ENCODE results near the gene CNPY2.
"Not testable (repeated sequence)": the region's sequence is repeated elsewhere in the genome, so short reads cannot be mapped to it uniquely, and the experiment has no call there.

Gene CNPY2

DNA sequence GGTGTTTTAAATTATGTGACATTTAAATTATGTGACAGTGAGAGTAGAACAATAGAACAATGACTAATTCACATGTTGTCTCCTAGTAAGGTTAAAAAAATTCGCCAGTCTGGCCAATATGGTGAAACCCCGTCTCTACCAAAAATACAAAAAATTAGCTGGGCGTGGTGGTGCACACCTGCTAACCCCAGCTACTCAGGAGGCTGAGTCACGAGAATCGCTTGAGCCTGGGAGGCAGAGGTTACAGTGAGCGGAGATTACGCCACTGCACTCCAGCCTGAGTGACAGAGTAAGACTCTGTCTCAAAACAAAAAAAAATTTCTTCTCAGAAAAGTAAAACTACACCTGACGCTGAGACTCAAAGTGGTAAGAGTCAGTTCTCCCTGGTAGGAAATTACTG, 18.4 kb downstream of the CNPY2 start:
- DNase-seq (ENCODE audit: low read depth) = no peak

- DNase-seq (ENCODE audit: low read depth) = no peak
Measured at GRCh38 chr12:56296295-56296694, 19.5 kb downstream of the CNPY2 start.

GRCh38 chr12:56293795-56294194, 22.0 kb downstream of the CNPY2 start:
- no peak for DNase-seq (ENCODE audit: low read depth)

GRCh38 chr12:56288705-56289387, 26.9 kb downstream of the CNPY2 start:
- no peak for DNase-seq (ENCODE audit: low read depth)

DNA sequence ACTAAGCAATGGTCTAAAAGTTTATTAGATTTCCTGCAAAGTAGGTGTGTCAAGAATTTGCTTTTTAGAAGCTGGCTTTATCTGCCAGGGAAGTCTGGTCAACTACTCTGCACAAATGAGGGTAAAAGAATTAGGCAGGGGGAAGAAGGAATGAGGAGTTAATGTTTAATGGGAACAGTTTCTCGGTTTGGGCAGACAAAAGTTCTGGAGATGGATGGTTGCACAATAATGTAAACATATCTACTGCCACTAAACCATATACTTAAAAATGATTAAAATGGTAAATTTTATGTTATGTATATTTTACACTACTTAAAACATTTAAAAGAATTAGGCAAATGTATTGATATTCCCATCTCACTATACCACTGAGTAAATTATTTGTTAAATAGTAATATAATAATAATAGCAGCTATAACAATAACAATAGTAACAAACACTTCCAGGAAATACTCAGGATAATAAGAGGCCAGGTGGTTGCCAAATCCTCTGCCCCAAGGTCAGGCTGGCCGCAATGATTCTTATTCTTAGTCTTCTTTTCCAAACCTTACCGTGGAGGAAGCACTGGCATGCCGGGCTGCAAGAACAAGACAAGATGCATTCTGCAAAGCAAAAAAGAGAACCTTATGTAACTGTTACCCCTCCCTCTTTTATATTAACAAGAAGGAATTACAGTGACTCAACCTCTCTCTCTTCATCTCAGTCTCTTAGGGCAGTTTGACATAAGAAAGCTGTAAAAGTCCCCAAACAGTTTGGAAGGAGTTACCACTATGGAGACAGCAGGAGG, 29.6 kb downstream of the CNPY2 start:
- DNase-seq (ENCODE audit: low read depth) = peak; percentile 33

- DNase-seq (ENCODE audit: low read depth) = not testable (repeated sequence)
Measured at GRCh38 chr12:56284263-56284662, 31.5 kb downstream of the CNPY2 start.

DNA sequence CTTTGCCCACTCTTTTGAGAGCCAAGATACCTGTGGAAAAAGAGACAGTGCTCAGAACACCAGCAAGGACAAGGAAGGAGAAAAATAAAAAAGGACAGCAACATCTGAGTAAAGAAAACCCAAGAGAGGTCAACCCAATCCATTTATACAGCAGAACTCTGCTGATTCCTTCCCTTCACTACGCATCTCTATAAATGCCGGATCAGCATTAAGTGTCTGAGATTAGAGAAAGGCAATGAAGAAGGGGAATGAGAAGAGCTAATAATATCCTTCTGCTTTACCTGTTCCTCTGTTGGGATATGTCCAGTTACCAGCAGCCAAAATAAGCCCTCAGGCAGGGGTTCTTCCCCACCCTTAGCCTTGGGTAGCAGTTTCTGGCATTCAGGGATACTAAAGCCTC, 33.2 kb downstream of the CNPY2 start:
- no peak for DNase-seq (ENCODE audit: low read depth)

- no peak for DNase-seq (ENCODE audit: low read depth)
Measured at GRCh38 chr12:56282030-56282429, 33.8 kb downstream of the CNPY2 start.

DNA sequence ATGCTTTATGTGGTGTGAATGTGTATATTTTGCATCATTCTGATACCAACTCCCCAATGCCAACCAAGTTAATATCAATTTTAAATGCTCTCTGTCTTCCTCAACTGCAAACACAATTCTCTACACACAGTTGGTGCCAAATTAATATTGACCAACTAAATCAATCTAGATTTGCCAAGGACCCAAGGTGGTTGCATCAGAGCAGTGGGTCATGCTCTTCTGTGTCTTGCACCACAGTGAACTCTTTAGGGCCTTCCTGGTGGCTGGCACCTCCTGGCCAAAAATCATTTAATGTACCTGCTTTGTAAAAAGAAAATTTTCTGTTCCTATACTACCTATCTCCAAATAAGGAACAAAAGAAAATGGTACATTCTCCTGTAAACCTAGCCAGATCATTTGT, 34.9 kb downstream of the CNPY2 start:
- no peak for DNase-seq (ENCODE audit: low read depth)

DNA sequence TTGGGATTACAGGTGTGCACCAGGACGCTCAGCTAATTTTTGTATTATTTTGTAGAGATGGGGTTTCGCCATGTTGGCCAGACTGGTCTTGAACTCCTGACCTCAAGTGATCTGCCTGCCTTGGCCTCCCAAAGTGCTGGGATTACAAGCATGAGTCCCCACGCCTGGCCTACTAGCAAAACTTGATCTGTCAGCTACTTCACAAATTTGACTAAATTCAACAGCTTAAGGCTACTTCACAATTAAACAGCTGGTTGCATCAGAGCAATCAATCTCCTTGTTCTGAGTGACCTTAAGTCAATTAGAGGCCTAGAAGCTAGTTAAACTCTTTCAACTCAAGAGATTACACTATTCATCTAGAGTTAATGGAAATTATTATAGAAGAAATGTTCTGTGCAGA, 36.9 kb downstream of the CNPY2 start:
- no peak for DNase-seq (ENCODE audit: low read depth)

DNA sequence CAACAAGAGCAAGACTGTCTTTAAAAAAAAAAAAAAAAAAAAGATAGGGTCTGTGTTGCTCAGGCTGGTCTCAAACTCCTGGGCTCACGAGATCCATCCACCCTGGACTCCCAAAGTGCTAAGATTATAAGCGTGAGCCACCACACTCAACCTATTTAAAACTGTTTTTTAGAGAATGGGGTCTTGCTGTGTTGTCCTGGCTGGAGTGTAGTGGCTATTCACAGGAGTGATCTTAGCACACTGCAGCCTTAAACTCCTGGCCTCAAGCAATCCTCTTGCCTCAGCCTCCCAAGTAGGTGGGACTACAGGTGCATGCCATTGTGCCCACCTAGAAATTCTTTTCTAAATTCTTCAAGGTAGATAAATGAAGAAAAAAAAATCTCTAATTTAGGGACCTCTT, 41.5 kb downstream of the CNPY2 start:
- no peak for DNase-seq (ENCODE audit: low read depth)

DNA sequence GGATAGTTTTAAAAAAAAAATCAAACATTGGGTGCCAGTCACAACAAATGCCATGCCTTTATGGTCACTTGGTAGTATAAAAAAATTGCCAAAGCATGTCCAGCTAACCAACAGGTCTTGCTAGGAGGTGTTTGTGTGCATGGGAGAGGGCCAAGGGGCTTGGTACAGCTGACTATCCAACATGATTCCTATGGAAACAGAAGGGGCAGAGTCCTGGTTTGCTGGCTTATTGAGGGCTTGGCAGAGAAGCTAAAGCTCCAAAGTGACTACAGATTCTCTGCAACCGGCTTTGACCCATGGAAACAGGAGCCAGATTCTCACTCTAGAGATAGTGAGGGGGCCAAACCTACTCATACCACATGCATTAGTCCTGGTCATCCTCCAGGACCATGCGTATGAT, 43.3 kb downstream of the CNPY2 start:
- not testable (repeated sequence) for DNase-seq (ENCODE audit: low read depth)

- DNase-seq (ENCODE audit: low read depth) = peak; percentile 29
Measured at GRCh38 chr12:56271031-56271430, 44.8 kb downstream of the CNPY2 start.

- no peak for DNase-seq (ENCODE audit: low read depth)
Measured at GRCh38 chr12:56267443-56268071, 48.2 kb downstream of the CNPY2 start.

GRCh38 chr12:56266693-56267442, 48.9 kb downstream of the CNPY2 start, which contains the start of gene COQ10A:
Gene COQ10A (plus strand): TSS chr12:56266942. CDS start chr12:56267119, 177 bp downstream.
- peak; percentile 76 for DNase-seq (ENCODE audit: low read depth)

GRCh38 chr12:56266068-56266692, 49.6 kb downstream of the CNPY2 start:
- not testable (repeated sequence) for DNase-seq (ENCODE audit: low read depth)

- not testable (repeated sequence) for DNase-seq (ENCODE audit: low read depth)
Measured at GRCh38 chr12:56262955-56263354, 52.8 kb downstream of the CNPY2 start.

DNA sequence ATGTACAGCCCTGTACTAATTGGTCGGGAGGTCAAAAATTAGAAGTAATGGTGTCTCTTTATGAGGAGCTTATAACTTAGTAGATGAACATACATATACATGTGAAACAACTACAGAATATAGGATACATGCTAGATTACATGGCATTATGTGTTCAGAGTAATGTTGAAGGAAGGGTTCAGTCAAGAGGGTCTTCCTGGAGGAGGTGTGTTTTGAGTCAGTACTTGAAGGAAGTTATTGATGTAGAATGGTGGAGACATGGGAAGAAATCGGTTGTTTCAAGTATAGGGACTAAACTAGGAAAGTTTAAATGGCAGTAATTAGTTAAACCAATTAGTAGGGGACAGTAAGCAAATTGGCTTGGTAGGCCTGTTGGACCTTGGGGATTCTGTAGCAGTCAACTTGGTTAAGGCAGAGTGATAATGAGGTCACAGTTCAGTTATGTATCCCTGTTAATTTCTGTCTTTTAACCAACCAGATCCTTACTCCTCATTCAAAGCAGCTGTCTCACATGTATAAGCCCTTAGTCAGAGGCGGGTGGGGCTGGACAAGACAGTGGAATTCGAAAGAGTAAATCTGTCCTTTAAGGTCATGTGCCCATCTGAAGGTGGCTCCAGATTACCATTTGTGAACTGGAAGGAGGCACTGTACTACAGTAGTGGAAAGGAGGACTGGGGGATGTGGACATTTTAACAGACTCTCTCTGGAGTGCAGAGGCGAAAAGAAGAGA, 54.1 kb downstream of the CNPY2 start:
- DNase-seq (ENCODE audit: low read depth) = peak; percentile 56

GRCh38 chr12:56260921-56261320, 54.9 kb downstream of the CNPY2 start:
- DNase-seq (ENCODE audit: low read depth) = no peak

DNA sequence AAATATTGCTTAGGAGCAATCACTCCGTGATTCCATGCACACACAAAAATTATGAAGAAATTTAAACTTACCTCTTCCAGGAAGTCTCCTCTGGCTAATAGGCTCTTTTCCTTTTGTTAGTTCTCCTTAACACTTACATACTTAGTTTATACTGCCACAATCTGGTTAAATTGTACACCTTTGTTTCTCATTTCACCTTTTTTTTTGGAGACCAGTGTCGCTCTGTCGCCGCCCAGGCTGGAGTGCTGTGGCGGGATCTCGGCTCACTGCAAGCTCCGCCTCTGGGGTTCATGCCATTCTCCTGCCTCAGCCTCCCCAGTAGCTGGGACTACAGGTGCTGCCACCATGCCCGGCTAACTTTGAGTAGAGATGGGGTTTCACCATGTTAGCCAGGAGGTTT, 55.4 kb downstream of the CNPY2 start:
- DNase-seq (ENCODE audit: low read depth) = no peak
